Measurements from ENCODE around the gene METTL8.

- TF ChIP-seq FOXM1 (IDR thresholded peaks at IDR 0.05; ENCODE audit: borderline replicate concordance) (no peak), CTBP1 (IDR thresholded peaks at IDR 0.05; ENCODE audit: borderline replicate concordance) (no peak), ELF4 (IDR thresholded peaks at IDR 0.05) (no peak), LEF1 (IDR thresholded peaks at IDR 0.05; ENCODE audit: borderline replicate concordance) (no peak), ZNF384 (IDR thresholded peaks at IDR 0.05) (no peak), TARDBP (IDR thresholded peaks at IDR 0.05) (no peak)
Observed at GRCh38 chr2:171482877-171483276, 49.1 kb upstream of the METTL8 start.

All from HEK293T (cell line).